NCI-H510A (cell line): ENCODE measurements around the gene NKX6-2.
"Not testable (repeated sequence)": the region's sequence is repeated elsewhere in the genome, so short reads cannot be mapped to it uniquely, and the experiment has no call there.

Source experiments
- DNase-seq: peaks from one replicate; lab custom pipeline; 2025; lab: John Stamatoyannopoulos, UW

Gene NKX6-2

GRCh38 chr10:132785723-132786475 is at the start of gene NKX6-2:
Gene NKX6-2 (minus strand): TSS chr10:132786147. CDS start chr10:132785948, 199 bp downstream.
- DNase-seq = no peak

GRCh38 chr10:132834891-132835847 is 49.2 kb upstream of the NKX6-2 start:
- DNase-seq = no peak

- no peak for DNase-seq
These were observed 48.4 kb upstream of the NKX6-2 start for GRCh38 chr10:132834311-132834761.

GRCh38 chr10:132833421-132834111 is 47.6 kb upstream of the NKX6-2 start:
- DNase-seq = no peak

- DNase-seq = no peak
These were observed 46.4 kb upstream of the NKX6-2 start for GRCh38 chr10:132832186-132832969.

GRCh38 chr10:132829403-132829802 is 43.5 kb upstream of the NKX6-2 start:
- no peak for DNase-seq

GRCh38 chr10:132828681-132829080 is 42.7 kb upstream of the NKX6-2 start:
- DNase-seq = no peak

- DNase-seq = no peak
These were observed 42.1 kb upstream of the NKX6-2 start for GRCh38 chr10:132827861-132828539.

- no peak for DNase-seq
These were observed 41.5 kb upstream of the NKX6-2 start for GRCh38 chr10:132827423-132827789.

GRCh38 chr10:132826524-132827422 is 40.8 kb upstream of the NKX6-2 start:
- no peak for DNase-seq

GRCh38 chr10:132825783-132826523 is 40.0 kb upstream of the NKX6-2 start:
- DNase-seq = not testable (repeated sequence)

GRCh38 chr10:132820056-132820455 is 34.1 kb upstream of the NKX6-2 start:
- no peak for DNase-seq

GRCh38 chr10:132817701-132818211 is 31.8 kb upstream of the NKX6-2 start:
- no peak for DNase-seq

- no peak for DNase-seq
These were observed 30.8 kb upstream of the NKX6-2 start for GRCh38 chr10:132816718-132817117.

GRCh38 chr10:132815168-132815857 is 29.4 kb upstream of the NKX6-2 start:
- no peak for DNase-seq

GRCh38 chr10:132814469-132814856 is 28.5 kb upstream of the NKX6-2 start:
- DNase-seq = no peak

- DNase-seq = no peak
These were observed 27.9 kb upstream of the NKX6-2 start for GRCh38 chr10:132813560-132814468.
